Choroid plexus epithelial cell (primary cell): ENCODE data around the gene HSPG2.

Source experiments
- DNase-seq: peaks from one replicate; pipeline ENCODE4 v3.0.0-alpha.2; 2010; ENCODE audit warnings: low read depth
- H3K4me3 ChIP-seq: 2 replicates; pipeline ENCODE4 v1.5.1; 2011; ENCODE audit warnings: low read depth, mild to moderate bottlenecking, control low read depth, low read length, moderate library complexity
- CTCF ChIP-seq: conservative IDR thresholded peaks from 2 replicates; pipeline ENCODE4 v1.5.1; 2011; ENCODE audit warnings: low read depth, mild to moderate bottlenecking, control low read depth, inconsistent platforms, low read length, moderate library complexity

The HSPG2 gene

DNA sequence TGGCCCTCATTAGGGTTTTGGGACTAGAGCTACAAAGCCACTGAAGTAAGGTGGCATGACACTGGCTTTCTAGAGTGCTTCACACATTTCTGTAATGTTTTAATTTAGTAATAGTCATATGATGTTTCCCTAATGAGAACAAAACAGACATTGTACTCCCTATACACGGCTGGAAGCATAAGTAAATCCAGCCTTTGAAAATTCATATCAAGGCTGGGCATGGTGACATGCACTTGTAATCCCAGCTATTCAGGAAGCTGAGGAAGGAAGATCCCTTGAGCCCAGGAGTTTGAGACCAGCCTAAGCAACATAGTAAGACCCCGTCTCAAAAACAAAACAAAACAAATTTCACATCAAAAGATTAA lies 161.6 kb downstream of the HSPG2 start:
- no peak overlapping the region for H3K4me3 ChIP-seq
- DNase-seq, result no peak

GRCh38 chr1:21774835-21775549 lies 162.1 kb downstream of the HSPG2 start:
- no peak for TF ChIP-seq CTCF
- DNase-seq, result no peak
- no peak overlapping the region for H3K4me3 ChIP-seq

More for the DNA sequence above, 161.6 kb downstream of the HSPG2 start:
- no peak for TF ChIP-seq CTCF

- DNase-seq, result no peak
- no peak overlapping the region for H3K4me3 ChIP-seq
- TF ChIP-seq CTCF, result no peak
Observed at GRCh38 chr1:21773585-21773984, 163.5 kb downstream of the HSPG2 start.
